Fibroblast of the aortic adventitia (primary cell): ENCODE data around the gene ZFP69B. TPM values are rescaled to one million over a fixed set of nuclear protein-coding genes. Genes with fewer than 3 reads are reported as not detected.
"Not testable (repeated sequence)": the region's sequence is repeated elsewhere in the genome, so short reads cannot be mapped to it uniquely, and the experiment has no call there.

Experiments used
- DNase-seq: peaks from one replicate; pipeline ENCODE4 v3.0.0-alpha.2; 2010; ENCODE audit warnings: low read depth
- H3K4me3 ChIP-seq: 2 replicates; pipeline ENCODE4 v1.5.1; 2011; ENCODE audit warnings: low read depth, mild to moderate bottlenecking, control low read depth, low read length, moderate library complexity
- total RNA-seq: library from RNA; depleted of rRNA; stranded (reverse); fragments of >200 nt; gene quantifications from 2 replicates; pipeline ENCODE4 v1.2.3, GENCODE V29; 2012; ENCODE audit warnings: low replicate concordance
- TF ChIP-seq, protein P1 (sequence below): IDR thresholded peaks from 2 replicates; pipeline ENCODE4 v1.5.1; 2011; ENCODE audit warnings: mild to moderate bottlenecking, low read length, control low read depth, inconsistent platforms; ENCODE audit not compliant: insufficient read depth

ZFP69B gene
- total RNA-seq, 1 donor = 6.1 TPM

DNA sequence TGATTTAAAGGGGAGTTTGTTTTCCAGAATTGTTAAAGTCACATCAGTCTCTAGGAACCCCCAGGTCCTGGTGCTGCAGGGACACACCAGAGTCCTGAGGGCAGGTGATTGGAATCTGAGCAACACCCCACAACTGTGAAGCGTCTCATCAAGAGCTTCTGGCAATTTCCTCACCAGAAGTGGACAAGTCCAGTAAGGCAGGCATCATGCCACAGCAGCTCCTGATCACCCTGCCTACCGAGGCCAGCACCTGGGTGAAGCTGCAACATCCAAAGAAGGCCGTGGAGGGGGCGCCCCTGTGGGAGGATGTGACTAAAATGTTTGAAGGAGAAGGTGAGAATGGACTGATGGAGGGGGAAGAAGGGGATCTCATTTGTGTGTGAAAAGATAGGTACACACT lies 28.9 kb downstream of the ZFP69B start:
- TF ChIP-seq, protein P1, sequence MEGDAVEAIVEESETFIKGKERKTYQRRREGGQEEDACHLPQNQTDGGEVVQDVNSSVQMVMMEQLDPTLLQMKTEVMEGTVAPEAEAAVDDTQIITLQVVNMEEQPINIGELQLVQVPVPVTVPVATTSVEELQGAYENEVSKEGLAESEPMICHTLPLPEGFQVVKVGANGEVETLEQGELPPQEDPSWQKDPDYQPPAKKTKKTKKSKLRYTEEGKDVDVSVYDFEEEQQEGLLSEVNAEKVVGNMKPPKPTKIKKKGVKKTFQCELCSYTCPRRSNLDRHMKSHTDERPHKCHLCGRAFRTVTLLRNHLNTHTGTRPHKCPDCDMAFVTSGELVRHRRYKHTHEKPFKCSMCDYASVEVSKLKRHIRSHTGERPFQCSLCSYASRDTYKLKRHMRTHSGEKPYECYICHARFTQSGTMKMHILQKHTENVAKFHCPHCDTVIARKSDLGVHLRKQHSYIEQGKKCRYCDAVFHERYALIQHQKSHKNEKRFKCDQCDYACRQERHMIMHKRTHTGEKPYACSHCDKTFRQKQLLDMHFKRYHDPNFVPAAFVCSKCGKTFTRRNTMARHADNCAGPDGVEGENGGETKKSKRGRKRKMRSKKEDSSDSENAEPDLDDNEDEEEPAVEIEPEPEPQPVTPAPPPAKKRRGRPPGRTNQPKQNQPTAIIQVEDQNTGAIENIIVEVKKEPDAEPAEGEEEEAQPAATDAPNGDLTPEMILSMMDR = no peak
- no peak for DNase-seq
- no peak overlapping the region for H3K4me3 ChIP-seq

DNA sequence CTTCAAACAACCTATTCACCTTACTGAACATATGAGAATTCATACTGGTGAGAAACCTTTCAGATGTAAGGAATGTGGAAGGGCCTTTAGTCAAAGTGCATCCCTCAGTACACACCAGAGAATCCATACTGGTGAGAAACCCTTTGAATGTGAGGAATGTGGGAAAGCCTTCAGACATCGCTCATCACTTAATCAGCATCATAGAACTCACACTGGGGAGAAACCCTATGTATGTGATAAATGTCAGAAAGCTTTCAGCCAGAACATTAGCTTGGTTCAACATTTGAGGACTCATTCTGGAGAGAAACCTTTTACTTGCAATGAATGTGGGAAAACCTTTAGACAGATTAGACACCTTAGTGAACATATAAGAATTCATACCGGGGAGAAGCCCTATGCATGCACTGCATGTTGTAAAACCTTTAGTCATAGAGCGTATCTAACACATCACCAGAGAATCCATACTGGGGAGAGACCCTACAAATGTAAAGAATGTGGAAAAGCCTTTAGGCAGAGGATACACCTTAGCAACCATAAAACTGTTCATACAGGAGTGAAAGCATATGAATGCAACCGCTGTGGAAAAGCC lies 45.1 kb downstream of the ZFP69B start:
- H3K4me3 ChIP-seq = no peak overlapping the region
- TF ChIP-seq, protein P1 = no peak
- no peak for DNase-seq

DNA sequence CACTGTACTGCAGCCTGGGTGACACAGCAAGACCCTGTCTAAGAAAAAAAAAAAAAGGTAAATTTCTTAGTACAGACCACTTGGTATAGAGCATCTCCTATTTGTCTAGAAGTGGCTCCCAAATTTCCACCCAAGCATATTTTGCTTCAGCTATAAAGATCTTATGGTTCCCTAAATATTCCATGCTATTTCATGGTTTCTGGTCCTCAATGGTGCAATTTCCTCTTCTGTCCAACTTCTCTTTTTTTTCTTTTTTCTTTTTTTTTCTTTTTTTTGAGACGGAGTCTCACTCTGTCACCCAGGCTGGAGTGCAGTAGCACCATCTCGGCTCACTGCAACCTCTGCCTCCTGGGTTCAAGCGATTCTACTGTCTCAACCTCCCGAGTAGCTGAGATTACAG lies 52.4 kb downstream of the ZFP69B start:
- H3K4me3 ChIP-seq, DNase-seq: not testable (repeated sequence)

DNA sequence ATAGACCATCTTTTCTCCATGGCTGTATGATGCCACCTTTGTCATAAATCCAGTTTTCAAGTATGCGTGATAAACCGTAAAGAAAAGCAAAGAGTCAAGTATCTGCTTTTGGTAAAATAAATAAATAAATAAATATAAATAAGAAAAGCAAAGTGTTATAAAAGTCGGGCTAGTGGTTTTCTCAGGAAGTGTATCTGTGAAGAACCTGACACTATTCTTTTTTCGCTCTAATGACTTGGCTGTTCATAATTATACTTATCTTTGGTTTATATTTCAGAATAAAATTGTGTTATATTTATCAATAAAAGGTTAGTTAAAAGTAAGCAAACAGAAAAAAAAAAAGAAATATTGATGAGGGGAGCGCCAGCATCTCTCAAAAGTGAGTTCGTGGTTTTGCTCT lies 57.7 kb downstream of the ZFP69B start:
- TF ChIP-seq, protein P1 = no peak
- DNase-seq = peak; percentile 2

DNA sequence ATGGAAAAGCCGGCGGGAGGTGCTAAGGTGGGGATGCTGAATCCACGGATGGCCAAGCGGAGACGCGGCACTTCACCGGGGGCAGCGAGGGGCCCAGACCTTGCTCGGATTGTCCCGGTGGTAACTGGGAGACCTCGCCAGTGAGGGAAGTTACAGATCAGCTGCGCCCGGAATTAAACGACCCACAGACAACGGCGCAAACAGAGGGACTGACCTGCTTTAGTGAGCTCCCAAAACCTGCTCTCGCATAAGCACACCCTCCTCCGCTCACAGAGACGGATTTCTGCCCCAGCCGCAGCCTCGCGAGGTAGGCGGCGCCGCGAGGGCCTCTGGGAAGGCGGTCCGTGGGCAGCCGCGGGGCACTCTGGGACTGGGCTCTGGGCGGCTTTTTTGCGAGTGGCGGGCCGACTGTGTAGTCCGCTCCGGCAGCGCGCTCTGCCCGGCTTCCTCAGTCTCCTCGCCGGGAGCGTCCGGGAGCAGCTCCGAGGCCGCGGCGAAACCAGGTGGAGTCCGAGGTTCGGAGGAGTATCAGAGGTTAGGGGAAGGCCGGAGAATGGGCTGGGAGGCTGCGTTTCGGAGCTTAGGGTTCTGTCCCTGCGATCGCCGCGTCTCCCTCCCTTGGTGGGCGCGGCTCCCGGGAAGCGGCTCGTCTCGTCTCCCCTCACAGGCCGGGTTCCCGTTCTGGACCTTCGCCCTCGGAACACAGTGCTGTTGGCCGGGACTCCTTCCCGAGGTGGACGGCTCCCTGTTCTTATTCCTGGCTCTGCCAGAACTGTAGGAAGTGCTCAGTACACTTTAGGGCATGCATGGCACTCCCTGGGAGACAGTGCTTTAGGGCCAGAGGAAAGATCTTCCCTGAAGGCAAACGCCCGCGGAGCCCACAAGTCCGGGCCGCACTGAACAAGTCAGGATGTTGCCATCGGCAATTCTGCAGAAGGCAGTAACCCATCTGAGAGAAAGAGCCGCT lies 58.4 kb downstream of the ZFP69B start, which contains the start of gene EXO5:
TSS of gene EXO5 (plus strand) at position 393 of the 967 bp plus-strand sequence. CDS start 5,778 bp downstream, outside the sequence.
- TF ChIP-seq, protein P1 = no peak
- DNase-seq = peak; percentile 69
- peak within 1 kb of the TSS; percentile 84 for H3K4me3 ChIP-seq

More for the DNA sequence above, 57.7 kb downstream of the ZFP69B start:
- peak overlapping the region; percentile 84 for H3K4me3 ChIP-seq

Other genes starting within 250 kb of the ZFP69B start
- not detected in 2 replicates for gene TMCO2, start 202.5 kb upstream of the ZFP69B start, total RNA-seq
- 41.0 and 103 TPM in 2 replicates for gene ZMPSTE24, start 192.2 kb upstream of the ZFP69B start, total RNA-seq
- 1.8 and 7.0 TPM in 2 replicates for gene COL9A2, start 133.2 kb upstream of the ZFP69B start, total RNA-seq
- 5.4 and 27.4 TPM in 2 replicates for gene SMAP2, start 76.7 kb upstream of the ZFP69B start, total RNA-seq
- 1.7 and 3.4 TPM in 2 replicates for gene ZFP69, start 26.8 kb downstream of the ZFP69B start, total RNA-seq
- gene EXO5, start 58.3 kb downstream of the ZFP69B start, total RNA-seq = 11.5 and 15.1 TPM in 2 replicates
- 5.6 and 7.0 TPM in 2 replicates for gene ZNF684, start 81.2 kb downstream of the ZFP69B start, total RNA-seq
- 0.36 and 0.57 TPM in 2 replicates for gene RIMS3, start 215.2 kb downstream of the ZFP69B start, total RNA-seq
- gene NFYC, start 241.2 kb downstream of the ZFP69B start, total RNA-seq = 13.2 and 23.1 TPM in 2 replicates